K562 (cell line): Measurements from ENCODE around the gene DLX3. TPM values are rescaled to one million over a fixed set of nuclear protein-coding genes. Genes with fewer than 3 reads are reported as not detected.
A peak's percentile ranks its signal among the peaks of the same experiment; 100 is the strongest.

ENCODE experiments used
- ATAC-seq: fragments of 200-7000 bp; cut with Tn5 transposase; 3 replicates; pipeline ENCODE4 v1.9.1; 2020; ENCODE audit warnings: moderate library complexity
- BruUV-seq: library from RNA; stranded (reverse); fragments of 400-500 nt; replicated peaks from 2 replicates; lab custom pipeline; 2021; lab: Mats Ljungman, UMichigan
- CTCF ChIA-PET: fragments of 300-600 bp; formaldehyde crosslinking; extraction: SDS; loops from one replicate; lab custom pipeline; 2021; ENCODE audit warnings: low intra/inter-chr PET ratio; lab: Yijun Ruan, JAX
- POLR2A ChIA-PET: fragments of 300-600, 350-650 bp; sonication (Branson Sonifier 250); formaldehyde crosslinking; extraction: SDS; loops from one replicate; lab custom pipeline; 2021; ENCODE audit warnings: antibody characterized with exemption, inconsistent platforms; lab: Yijun Ruan, JAX
- DNase-seq, 4 experiments: peaks; one replicate each; pipeline versions ENCODE4 v3.0.0 to v3.0.0-alpha.2; 2011 to 2018; ENCODE audit warnings: low spot score in 3 of 4, mixed read lengths in 3 of 4; ENCODE audit errors: extremely low read depth in 1 of 4
- FAIRE-seq: peaks from 2 replicates; lab custom pipeline; 2011; peaks lifted over from hg19 to GRCh38; lab: Jason Lieb, UNC
- H2AFZ ChIP-seq: 2 replicates; pipeline ENCODE4 v1.6.0; 2011; ENCODE audit warnings: low read depth, low read length, control low read depth, inconsistent platforms
- H3K27ac ChIP-seq: fragments of 200-600 bp; 3 replicates; pipeline ENCODE4 v1.8.0; 2011; ENCODE audit warnings: low read depth, mild to moderate bottlenecking, control low read depth, inconsistent platforms, low read length, moderate library complexity, mixed read lengths; ENCODE audit errors: extremely low read depth
- H3K27me3 ChIP-seq, 2 experiments: fragments of 300-600 bp in 1 of 2; 2 replicates in 1 of 2; 3 replicates in 1 of 2; pipeline versions ENCODE4 v1.6.0 to v1.8.0; 2011; ENCODE audit warnings: inconsistent platforms in 2 of 2, low read length in 2 of 2, mild to moderate bottlenecking in 1 of 2, mixed read lengths in 1 of 2, moderate library complexity in 1 of 2; ENCODE audit not compliant: control insufficient read depth in 2 of 2, insufficient read depth in 2 of 2
- H3K36me3 ChIP-seq: fragments of 300-600 bp; 3 replicates; pipeline ENCODE4 v1.8.0; 2011; ENCODE audit warnings: mild to moderate bottlenecking, low read length, inconsistent platforms; ENCODE audit not compliant: control insufficient read depth, insufficient read depth
- H3K4me1 ChIP-seq, 2 experiments: fragments of 200-600 bp in 1 of 2; replicated peaks in 1 of 2; 2 replicates in 1 of 2; 3 replicates in 1 of 2; pipeline versions ENCODE4 v1.5.1 to v1.8.0; 2011; ENCODE audit warnings: inconsistent platforms in 2 of 2, low read length in 2 of 2, mild to moderate bottlenecking in 1 of 2, mixed read lengths in 1 of 2, moderate library complexity in 1 of 2; ENCODE audit not compliant: control insufficient read depth in 2 of 2, insufficient read depth in 2 of 2
- H3K4me2 ChIP-seq: 2 replicates; pipeline ENCODE4 v1.6.1; 2011; ENCODE audit warnings: low read length, control low read depth, inconsistent platforms, mixed read lengths; ENCODE audit not compliant: insufficient read depth
- H3K4me3 ChIP-seq: fragments of 200-600 bp; sonication (generic), shearing (Covaris generic); 2 replicates; pipeline ENCODE4 v1.5.1; 2016; ENCODE audit warnings: control low read depth, inconsistent platforms
- H3K79me2 ChIP-seq: fragments of 200-600 bp; 3 replicates; pipeline ENCODE4 v1.8.0; 2011; ENCODE audit warnings: low read length, inconsistent platforms; ENCODE audit not compliant: control insufficient read depth, insufficient read depth
- H3K9ac ChIP-seq, 2 experiments: 2 replicates each; pipeline versions ENCODE4 v1.6.0 to v1.6.1; 2011; ENCODE audit warnings: low read depth in 2 of 2, low read length in 2 of 2, control low read depth in 1 of 2, inconsistent platforms in 1 of 2, mild to moderate bottlenecking in 1 of 2, mixed read lengths in 1 of 2; ENCODE audit not compliant: insufficient read depth in 1 of 2
- H3K9me1 ChIP-seq: one replicate; pipeline ENCODE4 v1.6.0; 2011; ENCODE audit warnings: inconsistent platforms, mild to moderate bottlenecking, low read length, moderate library complexity; ENCODE audit not compliant: control insufficient read depth, insufficient read depth
- H3K9me3 ChIP-seq: replicated peaks from 2 replicates; pipeline ENCODE4 v1.5.1; 2011; ENCODE audit warnings: low read depth, low read length, inconsistent platforms; ENCODE audit not compliant: control insufficient read depth, insufficient read depth
- H4K20me1 ChIP-seq: replicated peaks from 2 replicates; pipeline ENCODE4 v1.6.1; 2011; ENCODE audit warnings: low read length, inconsistent platforms, mixed read lengths; ENCODE audit not compliant: control insufficient read depth, insufficient read depth
- CC2D1A ChIP-seq: fragments of 450-650 bp; IDR thresholded peaks from 2 replicates; pipeline ENCODE4 v1.6.1; 2017; ENCODE audit warnings: mild to moderate bottlenecking
- HIVEP1 ChIP-seq: fragments of 250-450 bp; sonication (Bioruptor Pico); IDR thresholded peaks from 2 replicates; pipeline ENCODE4 v1.4.0; 2020; ENCODE audit warnings: mild to moderate bottlenecking
- NFYB ChIP-seq: IDR thresholded peaks from 2 replicates; pipeline ENCODE4 v1.6.1; 2011; ENCODE audit warnings: mild to moderate bottlenecking, moderate library complexity; ENCODE audit not compliant: insufficient read length; ENCODE audit errors: extremely low read depth
- ZNF41 ChIP-seq: fragments of 250-450 bp; sonication (Bioruptor Pico); conservative IDR thresholded peaks from 2 replicates; pipeline ENCODE4 v1.4.0; 2020; ENCODE audit warnings: mild to moderate bottlenecking
- ZNF77 ChIP-seq: fragments of 250-450 bp; sonication (Bioruptor Pico); IDR thresholded peaks from 2 replicates; pipeline ENCODE4 v1.5.0; 2020
- ZSCAN32 ChIP-seq: fragments of 450-650 bp; formaldehyde crosslinking; IDR thresholded peaks from 2 replicates; pipeline ENCODE4 v1.4.0; 2020; ENCODE audit warnings: mild to moderate bottlenecking, moderate library complexity
- WGBS: fragments of 100-300 bp; shearing (Covaris generic); methylation state at CpG from one replicate; pipeline ENCODE4 v1.1.6; 2016; ENCODE audit warnings: low coverage, mixed read lengths; ENCODE audit not compliant: insufficient coverage; ENCODE audit errors: missing lambda C conversion rate; 5-methylcytosine and 5-hydroxymethylcytosine counted together
- in situ Hi-C: fragments of 300-500 bp; cut with MboI; formaldehyde crosslinking; loops from 4 replicates; pipeline ENCODE4 v1.15.0; 2018; ENCODE audit warnings: inconsistent platforms, mixed read lengths
- intact Hi-C: fragments of 100-400 bp; cut with micrococcal nuclease; formaldehyde crosslinking; loops from 2 replicates; pipeline ENCODE4 v1.14.2; 2022
- polyA plus RNA-seq, 8 experiments: library from polyadenylated mRNA; depleted of rRNA in 4 of 8; stranded (reverse) in 5 of 8; unstranded in 3 of 8; fragments of >200 nt; fragmentation: Nextera tagmentation in 2 of 8; fragmentation: Illumina TruSeq in 1 of 8; extraction: Ambion mirVana in 2 of 8; extraction: Trizol in 1 of 8; gene quantifications; 2 replicates each; pipeline versions ENCODE4 v1.2.1 to v1.2.3, GENCODE V29; 2011 to 2014; ENCODE audit warnings: inconsistent platforms in 1 of 8, missing spikeins in 1 of 8
- total RNA-seq, 7 experiments: library from RNA; depleted of rRNA in 6 of 7; stranded (reverse); fragments of >200 nt in 6 of 7; fragmentation: Illumina TruSeq in 2 of 7; extraction: Trizol in 2 of 7; gene quantifications; 2 replicates each; pipeline versions ENCODE4 v1.2.1 to v1.2.3, GENCODE V29; 2011 to 2021; ENCODE audit warnings: low replicate concordance in 1 of 7
- TF ChIP-seq, protein P1 (sequence below): sonication (generic); formaldehyde crosslinking; IDR thresholded peaks from 2 replicates; pipeline ENCODE4 v1.8.1; 2023; ENCODE audit warnings: mild to moderate bottlenecking, missing genetic modification reagents
- TF ChIP-seq, protein P2 (sequence below): fragments of 250-450 bp; sonication (Bioruptor Pico); IDR thresholded peaks from 2 replicates; pipeline ENCODE4 v1.6.1; 2021; ENCODE audit warnings: mild to moderate bottlenecking

DLX3 gene
- total and polyA plus RNA-seq, 9 of the 15 experiments (the other 6 are each of a cell fraction or from before 2014, with no cell fraction given), result not detected

- no TSS peak for BruUV-seq
- H3K27me3 ChIP-seq, result peaks cover 24 to 61% of the 10 kb centered on the region in 2 experiments
Measured at GRCh38 chr17:49973271-49973615, 21.8 kb downstream of the DLX3 start.

GRCh38 chr17:49972486-49973270, 22.3 kb downstream of the DLX3 start:
- peaks cover 2% of the 10 kb centered on the region for H3K9me1 ChIP-seq
- no peak overlapping the region; a peak in 1 of 4 replicates for H3K9ac ChIP-seq
- DNase-seq (no peak), FAIRE-seq (no peak), ATAC-seq (no peak)
- H3K4me2 ChIP-seq, result no peak overlapping the region
- H3K36me3 ChIP-seq, result no peaks in the 10 kb centered on the region
- in situ Hi-C loops, result no loop called here
- H2AFZ ChIP-seq, result no peak overlapping the region
- no peaks in the 10 kb centered on the region for H3K79me2 ChIP-seq
- ChIA-PET CTCF (interaction anchor here (0.5 kb wide), 1 partner anchor 111 kb away, joined by 3 read pairs; no protein-coding TSS in a partner anchor), POLR2A (no interaction called here)
- peaks cover 29 to 66% of the 10 kb centered on the region in 2 experiments for H3K27me3 ChIP-seq
- TF ChIP-seq CC2D1A (no peak), HIVEP1 (CRISPR knock-in tag) (no peak), ZNF77 (CRISPR knock-in tag) (no peak)
- TF ChIP-seq, protein P1, sequence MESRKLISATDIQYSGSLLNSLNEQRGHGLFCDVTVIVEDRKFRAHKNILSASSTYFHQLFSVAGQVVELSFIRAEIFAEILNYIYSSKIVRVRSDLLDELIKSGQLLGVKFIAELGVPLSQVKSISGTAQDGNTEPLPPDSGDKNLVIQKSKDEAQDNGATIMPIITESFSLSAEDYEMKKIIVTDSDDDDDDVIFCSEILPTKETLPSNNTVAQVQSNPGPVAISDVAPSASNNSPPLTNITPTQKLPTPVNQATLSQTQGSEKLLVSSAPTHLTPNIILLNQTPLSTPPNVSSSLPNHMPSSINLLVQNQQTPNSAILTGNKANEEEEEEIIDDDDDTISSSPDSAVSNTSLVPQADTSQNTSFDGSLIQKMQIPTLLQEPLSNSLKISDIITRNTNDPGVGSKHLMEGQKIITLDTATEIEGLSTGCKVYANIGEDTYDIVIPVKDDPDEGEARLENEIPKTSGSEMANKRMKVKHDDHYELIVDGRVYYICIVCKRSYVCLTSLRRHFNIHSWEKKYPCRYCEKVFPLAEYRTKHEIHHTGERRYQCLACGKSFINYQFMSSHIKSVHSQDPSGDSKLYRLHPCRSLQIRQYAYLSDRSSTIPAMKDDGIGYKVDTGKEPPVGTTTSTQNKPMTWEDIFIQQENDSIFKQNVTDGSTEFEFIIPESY (CRISPR knock-in tag), result peak; percentile 83
- peaks cover 0 to 37% of the 10 kb centered on the region in 2 experiments; a peak in 3 of 5 replicates for H3K4me1 ChIP-seq
- intact Hi-C loops, result no loop called here
- no peaks in the 10 kb centered on the region for H3K9me3 ChIP-seq
- H3K4me3 ChIP-seq, result no peak overlapping the region
- H4K20me1 ChIP-seq, result peaks cover 4% of the 10 kb centered on the region; the same call in 1 of the 2 replicates
- no TSS peak for BruUV-seq
- WGBS, result 36% methylated on average over 53 of the region's 57 CpGs
- H3K27ac ChIP-seq, result no peak overlapping the region

More at GRCh38 chr17:49973271-49973615, 21.8 kb downstream of the DLX3 start:
- CTCF ChIA-PET, result no interaction called here
- Histone ChIP-seq H2AFZ (no peak overlapping the region), H3K4me1 (peaks cover 0 to 35% of the 10 kb centered on the region in 2 experiments; a peak in 3 of 5 replicates), H3K9me1 (peaks cover 2% of the 10 kb centered on the region), H3K36me3 (no peaks in the 10 kb centered on the region)
- in situ Hi-C loops, result no loop called here
- DNase-seq, result no peak
- no peak for TF ChIP-seq ZSCAN32
- TF ChIP-seq, protein P2, sequence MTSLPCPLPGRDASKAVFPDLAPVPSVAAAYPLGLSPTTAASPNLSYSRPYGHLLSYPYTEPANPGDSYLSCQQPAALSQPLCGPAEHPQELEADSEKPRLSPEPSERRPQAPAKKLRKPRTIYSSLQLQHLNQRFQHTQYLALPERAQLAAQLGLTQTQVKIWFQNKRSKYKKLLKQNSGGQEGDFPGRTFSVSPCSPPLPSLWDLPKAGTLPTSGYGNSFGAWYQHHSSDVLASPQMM (CRISPR knock-in tag), result peak; percentile 72; the same call in 1 of the 2 replicates
- no peak for TF ChIP-seq NFYB
- TF ChIP-seq ZNF41, result no peak
- TF ChIP-seq, all 486 proteins: peak for 1
- intact Hi-C loops, result no loop called here
- Histone ChIP-seq H3K4me3 (no peak overlapping the region), H3K27ac (no peak overlapping the region), H3K9ac (peak overlapping the region in 1 of 2 experiments; percentile 5; a peak in 2 of 4 replicates), H3K9me3 (no peaks in the 10 kb centered on the region), H3K4me2 (no peak overlapping the region), H3K79me2 (no peaks in the 10 kb centered on the region), H4K20me1 (peaks cover 4% of the 10 kb centered on the region)
- POLR2A ChIA-PET, result interaction anchor here (0.6 kb wide), 1 partner anchor 84 kb away, joined by 4 read pairs; no protein-coding TSS in a partner anchor
- 14% methylated on average over 2 of the region's 2 CpGs for WGBS
- FAIRE-seq, result no peak
- ATAC-seq, result no peak
